Dendritic cell treated with granulocyte-macrophage colony-stimulating factor and Interleukin-4, amounts not matched to agents 40 ng/mL and 50 ng/mL, for 4 days (primary cell): Measurements from ENCODE around the gene OR4C6.

Experiments
- H3K27ac Mint-ChIP-seq: one replicate; pipeline ENCODE4 v1.8.0; 2022; ENCODE audit warnings: mild to moderate bottlenecking, mixed read lengths
- H3K27me3 Mint-ChIP-seq: one replicate; pipeline ENCODE4 v1.8.0; 2022; ENCODE audit warnings: mild to moderate bottlenecking, mixed read lengths
- H3K36me3 Mint-ChIP-seq: one replicate; pipeline ENCODE4 v1.8.0; 2022; ENCODE audit warnings: low read depth, mixed read lengths
- H3K4me1 Mint-ChIP-seq: one replicate; pipeline ENCODE4 v1.8.0; 2022; ENCODE audit warnings: low read depth, mixed read lengths
- H3K4me3 Mint-ChIP-seq: one replicate; pipeline ENCODE4 v1.8.0; 2022; ENCODE audit warnings: mild to moderate bottlenecking, moderate library complexity, mixed read lengths
- H3K9me3 Mint-ChIP-seq: one replicate; pipeline ENCODE4 v1.8.0; 2022; ENCODE audit warnings: mixed read lengths
- intact Hi-C: fragments of 100-400 bp; cut with micrococcal nuclease; formaldehyde crosslinking; loops from one replicate; pipeline ENCODE4 v1.15.0; 2022

Gene OR4C6

DNA sequence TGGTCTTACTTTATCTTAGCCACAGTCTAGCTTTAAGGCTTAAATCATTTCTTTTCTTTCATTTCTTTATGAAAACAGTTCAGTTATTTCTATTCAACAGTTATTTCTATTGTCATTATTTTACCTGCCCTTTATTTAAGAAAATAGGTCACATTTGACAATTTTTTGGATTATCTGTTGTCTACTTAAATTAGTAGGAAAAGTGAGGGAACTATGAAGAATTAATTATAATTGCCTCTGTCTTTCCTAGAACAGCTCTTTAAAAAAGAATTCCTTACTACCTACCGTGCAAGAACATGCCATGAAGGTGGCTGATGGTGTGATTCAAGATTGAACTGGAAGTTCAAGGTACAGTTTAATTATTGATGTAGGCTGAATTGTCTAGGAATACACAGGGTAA is at the start of gene OR4C6:
Gene OR4C6 (plus strand): TSS at position 301 of the 400 bp plus-strand sequence. CDS start 2,966 bp downstream, outside the sequence.
- no peaks in the 10 kb centered on the region for H3K4me1 Mint-ChIP-seq
- intact Hi-C loops = no loop called here
- no peaks in the 10 kb centered on the region for H3K27me3 Mint-ChIP-seq
- H3K36me3 Mint-ChIP-seq = no peaks in the 10 kb centered on the region
- no peak within 1 kb of the TSS for H3K4me3 Mint-ChIP-seq
- no peak within 1 kb of the TSS for H3K27ac Mint-ChIP-seq
- peaks cover 44% of the 10 kb centered on the region for H3K9me3 Mint-ChIP-seq

DNA sequence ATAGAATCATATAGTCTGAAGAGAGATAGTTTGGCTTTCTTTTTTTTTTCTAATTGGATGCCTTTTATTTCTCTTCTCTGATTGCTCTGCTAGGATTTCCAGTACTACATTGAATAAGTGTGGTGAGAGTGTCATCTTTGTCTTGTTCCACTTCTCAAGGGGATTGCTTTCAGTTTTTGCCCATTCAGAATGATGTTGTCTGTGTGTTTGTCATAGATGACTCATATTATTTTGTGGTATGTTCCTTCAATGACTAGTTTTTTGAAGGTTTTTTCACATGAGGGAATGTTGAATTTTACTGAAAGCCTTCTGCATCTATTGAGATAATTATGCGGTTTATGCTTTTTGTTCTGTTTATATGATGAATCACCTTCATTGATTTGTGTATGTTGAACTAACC is 37.5 kb upstream of the OR4C6 start:
- Mint-ChIP-seq H3K27ac (no peak overlapping the region), H3K27me3 (no peaks in the 10 kb centered on the region), H3K4me1 (no peaks in the 10 kb centered on the region), H3K4me3 (no peak overlapping the region), H3K9me3 (peaks cover 83% of the 10 kb centered on the region), H3K36me3 (no peaks in the 10 kb centered on the region)
- intact Hi-C loops = no loop called here

DNA sequence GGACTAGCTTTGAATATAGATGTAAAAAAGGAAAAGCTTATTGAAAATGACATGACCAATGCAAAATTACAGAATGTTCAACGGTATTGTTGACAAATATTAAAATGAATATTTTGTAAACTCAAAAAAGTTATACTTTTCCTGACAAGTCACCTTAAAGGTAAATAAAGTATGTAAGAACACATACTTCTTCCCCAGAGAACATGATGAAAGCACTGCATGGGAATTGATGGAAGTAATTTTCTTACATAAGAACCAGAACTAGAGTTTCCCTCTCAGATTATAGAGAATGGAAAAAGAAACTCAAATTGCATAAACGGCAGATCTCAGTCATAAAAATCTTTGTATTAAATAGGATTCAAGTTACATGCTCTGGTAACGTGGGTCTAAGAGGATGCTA is 27.2 kb upstream of the OR4C6 start, which contains the start of gene OR4P4:
Gene OR4P4 (plus strand): TSS at position 301 of the 400 bp plus-strand sequence.
- Mint-ChIP-seq H3K4me3 (no peak within 1 kb of the TSS), H3K9me3 (peaks cover 58% of the 10 kb centered on the region), H3K4me1 (no peaks in the 10 kb centered on the region), H3K27ac (no peak within 1 kb of the TSS), H3K27me3 (no peaks in the 10 kb centered on the region), H3K36me3 (no peaks in the 10 kb centered on the region)
- intact Hi-C loops = no loop called here

- Mint-ChIP-seq H3K4me1 (no peaks in the 10 kb centered on the region), H3K4me3 (no peak within 1 kb of the TSS), H3K9me3 (peaks cover 26% of the 10 kb centered on the region), H3K27me3 (no peaks in the 10 kb centered on the region), H3K27ac (no peak within 1 kb of the TSS), H3K36me3 (no peaks in the 10 kb centered on the region)
- intact Hi-C loops = no loop called here
These were observed 14.0 kb upstream of the OR4C6 start, which contains the start of gene OR4S2 for GRCh38 chr11:55648027-55648426. OR4S2 (plus strand) TSS chr11:55648327; CDS start chr11:55650904, 2,577 bp downstream.

- H3K27ac Mint-ChIP-seq = no peak overlapping the region
- no peak overlapping the region for H3K4me3 Mint-ChIP-seq
- H3K4me1 Mint-ChIP-seq = no peaks in the 10 kb centered on the region
- no peaks in the 10 kb centered on the region for H3K27me3 Mint-ChIP-seq
- H3K9me3 Mint-ChIP-seq = peaks cover 32% of the 10 kb centered on the region
- no peaks in the 10 kb centered on the region for H3K36me3 Mint-ChIP-seq
- intact Hi-C loops = no loop called here
These were observed 9.4 kb upstream of the OR4C6 start for GRCh38 chr11:55652560-55652959.

GRCh38 chr11:55655096-55655495 is 6.9 kb upstream of the OR4C6 start:
- intact Hi-C loops = no loop called here
- Mint-ChIP-seq H3K27me3 (no peaks in the 10 kb centered on the region), H3K4me1 (no peaks in the 10 kb centered on the region), H3K9me3 (peaks cover 42% of the 10 kb centered on the region), H3K4me3 (no peak overlapping the region), H3K36me3 (no peaks in the 10 kb centered on the region), H3K27ac (no peak overlapping the region)

- no peak overlapping the region for H3K4me3 Mint-ChIP-seq
- H3K4me1 Mint-ChIP-seq = no peaks in the 10 kb centered on the region
- no peak overlapping the region for H3K27ac Mint-ChIP-seq
- no peaks in the 10 kb centered on the region for H3K36me3 Mint-ChIP-seq
- peaks cover 41% of the 10 kb centered on the region for H3K9me3 Mint-ChIP-seq
- intact Hi-C loops = no loop called here
- no peaks in the 10 kb centered on the region for H3K27me3 Mint-ChIP-seq
These were observed 3.9 kb upstream of the OR4C6 start for GRCh38 chr11:55658031-55658573.

- Mint-ChIP-seq H3K27ac (no peak overlapping the region), H3K9me3 (peaks cover 42% of the 10 kb centered on the region)
- intact Hi-C loops = no loop called here
These were observed 3.4 kb upstream of the OR4C6 start for GRCh38 chr11:55658608-55659007.

DNA sequence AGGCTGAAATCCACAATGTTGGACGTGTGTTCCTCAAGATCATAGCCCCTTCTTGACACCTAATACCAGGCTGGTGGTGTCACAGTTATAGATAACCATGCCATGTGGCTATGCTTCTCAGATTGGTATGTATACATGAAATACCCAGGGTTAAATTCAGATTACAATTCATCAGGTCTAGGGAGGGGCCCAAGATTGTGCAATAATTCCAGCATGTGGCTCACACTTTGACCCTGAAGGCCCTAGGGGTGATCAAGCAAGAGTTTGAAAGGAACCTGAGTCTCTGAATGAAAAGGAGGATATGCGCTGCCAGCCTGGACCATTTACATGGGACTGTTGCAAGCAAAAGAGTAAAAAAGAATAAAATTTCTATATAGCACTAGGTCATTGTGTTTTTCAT is 7.4 kb downstream of the OR4C6 start:
- peaks cover 22% of the 10 kb centered on the region for H3K9me3 Mint-ChIP-seq
- intact Hi-C loops = no loop called here
- no peaks in the 10 kb centered on the region for H3K4me1 Mint-ChIP-seq
- no peak overlapping the region for H3K4me3 Mint-ChIP-seq
- no peaks in the 10 kb centered on the region for H3K27me3 Mint-ChIP-seq
- H3K36me3 Mint-ChIP-seq = no peaks in the 10 kb centered on the region
- no peak overlapping the region for H3K27ac Mint-ChIP-seq

More at GRCh38 chr11:55658608-55659007, 3.4 kb upstream of the OR4C6 start:
- Mint-ChIP-seq H3K36me3 (no peaks in the 10 kb centered on the region), H3K27me3 (no peaks in the 10 kb centered on the region), H3K4me1 (no peaks in the 10 kb centered on the region), H3K4me3 (no peak overlapping the region)

GRCh38 chr11:55673860-55674259 is 11.9 kb downstream of the OR4C6 start:
- no peak overlapping the region for H3K27ac Mint-ChIP-seq
- no peaks in the 10 kb centered on the region for H3K36me3 Mint-ChIP-seq
- H3K9me3 Mint-ChIP-seq = peaks cover 21% of the 10 kb centered on the region
- intact Hi-C loops = no loop called here
- no peaks in the 10 kb centered on the region for H3K27me3 Mint-ChIP-seq
- H3K4me3 Mint-ChIP-seq = no peak overlapping the region
- H3K4me1 Mint-ChIP-seq = no peaks in the 10 kb centered on the region

DNA sequence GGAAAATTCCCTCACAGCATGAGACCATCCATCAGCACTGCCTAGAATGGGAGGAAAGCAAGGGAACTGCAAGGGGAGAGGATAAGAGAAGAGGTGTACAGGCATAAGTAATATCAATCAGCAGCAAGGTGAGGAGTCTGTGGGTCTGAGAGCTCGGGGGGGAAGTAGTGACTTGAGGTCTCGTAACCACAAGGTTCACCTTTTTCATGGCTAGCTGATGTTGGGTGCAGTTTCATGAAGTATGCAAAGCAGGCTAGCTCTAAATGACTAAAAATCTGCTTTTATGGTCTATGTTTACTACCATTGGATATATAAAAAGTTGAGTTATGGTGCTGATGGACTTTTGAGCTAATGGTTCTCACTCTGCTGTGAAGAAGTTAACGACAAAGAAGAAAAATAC is 35.8 kb downstream of the OR4C6 start:
- Mint-ChIP-seq H3K4me1 (no peaks in the 10 kb centered on the region), H3K27ac (no peak overlapping the region), H3K4me3 (no peak overlapping the region), H3K36me3 (no peaks in the 10 kb centered on the region), H3K27me3 (no peaks in the 10 kb centered on the region), H3K9me3 (peaks cover 20% of the 10 kb centered on the region)
- intact Hi-C loops = no loop called here

GRCh38 chr11:55701429-55701828 is 39.4 kb downstream of the OR4C6 start:
- Mint-ChIP-seq H3K27ac (no peak overlapping the region), H3K4me3 (no peak overlapping the region), H3K9me3 (peaks cover 45% of the 10 kb centered on the region), H3K4me1 (no peaks in the 10 kb centered on the region), H3K27me3 (no peaks in the 10 kb centered on the region), H3K36me3 (no peaks in the 10 kb centered on the region)
- intact Hi-C loops = no loop called here

DNA sequence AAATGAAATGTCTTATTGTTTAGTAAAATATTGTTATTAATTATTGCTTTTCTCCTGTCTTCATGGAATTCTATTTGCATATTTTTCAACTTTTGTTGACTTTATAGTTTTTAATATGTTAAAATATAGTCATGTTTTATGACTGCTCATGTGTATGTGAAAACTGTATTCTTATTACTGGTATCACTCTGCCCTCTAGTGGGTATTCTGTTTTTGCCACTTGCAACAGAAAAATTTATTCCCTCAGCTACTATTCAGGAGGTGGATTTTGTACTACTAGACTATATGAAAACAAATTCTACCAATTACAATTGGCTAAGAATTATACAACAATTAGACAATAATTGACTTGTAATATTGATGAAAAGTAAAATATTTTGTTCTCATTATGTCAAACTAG is 45.0 kb downstream of the OR4C6 start:
- no peaks in the 10 kb centered on the region for H3K36me3 Mint-ChIP-seq
- no peak overlapping the region for H3K27ac Mint-ChIP-seq
- H3K27me3 Mint-ChIP-seq = no peaks in the 10 kb centered on the region
- peaks cover 27% of the 10 kb centered on the region for H3K9me3 Mint-ChIP-seq
- no peaks in the 10 kb centered on the region for H3K4me1 Mint-ChIP-seq
- intact Hi-C loops = no loop called here
- no peak overlapping the region for H3K4me3 Mint-ChIP-seq

GRCh38 chr11:55714982-55715888 is 53.2 kb downstream of the OR4C6 start:
- Mint-ChIP-seq H3K36me3 (no peaks in the 10 kb centered on the region), H3K27me3 (no peaks in the 10 kb centered on the region), H3K9me3 (no peaks in the 10 kb centered on the region), H3K4me3 (no peak overlapping the region), H3K4me1 (no peaks in the 10 kb centered on the region), H3K27ac (no peak overlapping the region)
- intact Hi-C loops = no loop called here
